HG02870 (cell line): ENCODE measurements around the gene KLHL40.
A peak's percentile ranks its signal among the peaks of the same experiment; 100 is the strongest.

Experiments
- ATAC-seq: cut with Tn5 transposase; IDR thresholded peaks from one replicate; pipeline ENCODE4 v1.9.1; 2021; ENCODE audit warnings: mild to moderate bottlenecking, moderate library complexity; ENCODE audit not compliant: unreplicated experiment

KLHL40 gene, protein sequence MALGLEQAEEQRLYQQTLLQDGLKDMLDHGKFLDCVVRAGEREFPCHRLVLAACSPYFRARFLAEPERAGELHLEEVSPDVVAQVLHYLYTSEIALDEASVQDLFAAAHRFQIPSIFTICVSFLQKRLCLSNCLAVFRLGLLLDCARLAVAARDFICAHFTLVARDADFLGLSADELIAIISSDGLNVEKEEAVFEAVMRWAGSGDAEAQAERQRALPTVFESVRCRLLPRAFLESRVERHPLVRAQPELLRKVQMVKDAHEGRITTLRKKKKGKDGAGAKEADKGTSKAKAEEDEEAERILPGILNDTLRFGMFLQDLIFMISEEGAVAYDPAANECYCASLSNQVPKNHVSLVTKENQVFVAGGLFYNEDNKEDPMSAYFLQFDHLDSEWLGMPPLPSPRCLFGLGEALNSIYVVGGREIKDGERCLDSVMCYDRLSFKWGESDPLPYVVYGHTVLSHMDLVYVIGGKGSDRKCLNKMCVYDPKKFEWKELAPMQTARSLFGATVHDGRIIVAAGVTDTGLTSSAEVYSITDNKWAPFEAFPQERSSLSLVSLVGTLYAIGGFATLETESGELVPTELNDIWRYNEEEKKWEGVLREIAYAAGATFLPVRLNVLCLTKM

DNA sequence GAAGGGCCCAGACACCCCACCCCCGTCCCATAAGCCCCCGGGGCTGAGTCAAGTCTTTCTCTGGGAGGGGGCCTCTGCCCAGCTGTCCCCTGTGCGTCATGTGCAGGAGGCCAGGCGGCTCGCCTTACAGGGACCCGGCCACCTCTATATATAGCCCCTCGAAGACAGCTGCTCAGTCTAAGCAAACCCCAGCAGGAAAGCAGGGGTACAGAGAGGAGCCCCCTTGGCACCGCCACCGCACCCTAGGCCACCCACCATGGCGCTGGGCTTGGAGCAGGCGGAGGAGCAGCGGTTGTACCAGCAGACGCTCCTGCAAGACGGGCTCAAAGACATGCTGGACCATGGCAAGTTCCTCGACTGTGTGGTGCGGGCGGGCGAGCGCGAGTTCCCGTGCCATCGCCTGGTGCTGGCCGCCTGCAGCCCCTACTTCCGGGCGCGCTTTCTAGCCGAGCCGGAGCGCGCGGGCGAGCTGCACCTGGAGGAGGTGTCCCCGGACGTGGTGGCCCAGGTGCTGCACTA is at the start of gene KLHL40:
Gene KLHL40, plus strand, starts transcription at position 175 of the 519 bp plus-strand sequence. Its CDS starts 82 bp downstream, at position 257.
- ATAC-seq: no peak

DNA sequence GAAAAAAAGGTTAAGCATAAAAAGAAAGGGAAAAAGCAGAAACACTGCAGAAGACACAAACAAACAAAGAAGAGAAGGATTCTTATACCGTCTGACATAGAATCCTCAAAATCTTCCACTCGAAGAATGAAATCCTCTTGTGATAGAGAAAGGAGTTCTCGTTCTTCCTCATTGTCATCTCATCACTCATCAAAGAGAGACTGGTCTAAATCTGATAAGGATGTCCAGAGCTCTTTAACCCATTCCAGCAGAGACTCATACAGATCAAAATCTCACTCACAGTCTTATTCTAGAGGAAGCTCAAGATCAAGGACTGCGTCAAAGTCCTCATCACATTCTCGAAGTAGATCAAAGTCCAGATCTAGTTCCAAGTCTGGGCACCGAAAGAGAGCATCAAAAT is 48.3 kb upstream of the KLHL40 start:
- ATAC-seq: no peak

DNA sequence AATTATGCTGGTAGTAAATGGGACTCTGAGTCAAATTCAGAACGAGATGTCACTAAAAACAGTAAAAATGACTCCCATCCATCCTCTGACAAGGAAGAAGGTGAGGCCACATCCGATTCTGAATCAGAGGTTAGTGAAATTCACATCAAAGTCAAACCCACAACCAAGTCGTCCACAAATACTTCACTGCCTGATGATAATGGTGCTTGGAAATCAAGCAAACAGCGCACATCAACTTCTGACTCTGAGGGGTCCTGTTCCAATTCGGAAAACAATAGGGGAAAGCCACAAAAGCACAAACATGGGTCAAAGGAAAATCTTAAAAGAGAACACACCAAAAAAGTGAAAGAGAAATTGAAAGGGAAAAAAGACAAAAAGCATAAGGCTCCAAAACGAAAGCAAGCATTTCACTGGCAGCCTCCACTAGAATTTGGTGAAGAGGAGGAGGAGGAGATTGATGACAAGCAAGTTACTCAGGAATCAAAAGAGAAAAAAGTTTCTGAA is 46.9 kb upstream of the KLHL40 start:
- peak; percentile 66 for ATAC-seq

DNA sequence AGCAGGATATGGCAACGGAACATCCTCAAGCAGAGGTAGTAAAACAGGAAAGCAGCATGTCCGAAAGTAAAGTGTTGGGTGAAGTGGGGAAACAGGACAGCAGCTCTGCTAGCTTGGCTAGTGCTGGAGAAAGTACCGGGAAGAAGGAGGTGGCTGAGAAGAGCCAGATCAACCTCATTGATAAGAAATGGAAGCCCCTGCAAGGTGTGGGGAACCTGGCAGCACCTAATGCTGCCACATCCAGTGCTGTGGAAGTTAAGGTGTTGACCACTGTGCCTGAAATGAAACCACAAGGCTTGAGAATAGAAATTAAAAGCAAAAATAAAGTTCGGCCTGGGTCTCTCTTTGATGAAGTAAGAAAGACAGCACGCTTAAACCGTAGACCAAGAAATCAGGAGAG is 46.1 kb upstream of the KLHL40 start:
- no peak for ATAC-seq

DNA sequence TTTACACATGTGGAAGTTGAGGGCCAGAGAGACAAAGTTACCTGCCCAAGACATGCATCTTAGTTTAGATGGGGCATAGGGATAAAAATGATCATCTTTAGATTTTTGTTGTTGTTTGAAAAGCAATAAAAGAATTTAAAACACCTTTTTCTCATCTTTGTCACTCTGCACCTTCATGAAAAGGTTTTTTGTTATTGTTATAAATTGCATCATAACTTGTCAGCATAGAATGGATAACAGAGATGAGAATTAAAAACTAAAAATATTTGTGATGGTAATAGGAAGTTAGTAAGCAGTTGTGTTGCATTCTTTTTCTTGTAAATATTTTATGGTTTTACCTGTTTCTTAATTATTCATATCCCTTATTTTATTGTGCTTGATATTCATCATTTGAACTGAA is 45.2 kb upstream of the KLHL40 start:
- no peak for ATAC-seq

DNA sequence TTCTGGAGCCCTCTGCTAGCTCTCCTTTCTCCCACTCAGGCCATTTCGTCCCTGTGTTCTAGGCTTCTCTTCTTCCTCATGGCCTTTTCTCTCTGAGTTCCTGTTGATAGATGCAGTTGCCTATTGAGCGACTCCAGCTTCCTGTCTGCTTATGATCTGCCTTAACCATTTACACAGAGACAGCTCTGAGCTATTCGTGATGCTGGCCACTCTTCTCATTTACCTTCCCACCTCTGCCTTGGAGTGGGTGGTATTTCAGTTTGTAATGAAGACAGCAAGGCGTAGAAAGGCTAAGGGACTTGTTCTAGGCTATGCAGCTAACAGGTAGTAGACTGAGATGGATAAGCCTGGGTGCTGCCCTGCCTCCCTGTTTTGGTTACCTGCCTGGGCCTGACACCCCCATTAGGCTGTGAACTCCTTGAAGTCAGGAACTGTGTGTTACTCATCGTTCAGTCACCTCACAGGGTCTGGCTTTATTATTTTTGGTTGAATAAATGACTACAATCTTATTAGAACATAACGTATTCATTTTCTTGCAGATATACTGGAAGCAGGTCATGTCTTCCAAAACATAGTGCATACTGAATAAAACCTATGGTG is 44.5 kb upstream of the KLHL40 start:
- ATAC-seq: no peak

DNA sequence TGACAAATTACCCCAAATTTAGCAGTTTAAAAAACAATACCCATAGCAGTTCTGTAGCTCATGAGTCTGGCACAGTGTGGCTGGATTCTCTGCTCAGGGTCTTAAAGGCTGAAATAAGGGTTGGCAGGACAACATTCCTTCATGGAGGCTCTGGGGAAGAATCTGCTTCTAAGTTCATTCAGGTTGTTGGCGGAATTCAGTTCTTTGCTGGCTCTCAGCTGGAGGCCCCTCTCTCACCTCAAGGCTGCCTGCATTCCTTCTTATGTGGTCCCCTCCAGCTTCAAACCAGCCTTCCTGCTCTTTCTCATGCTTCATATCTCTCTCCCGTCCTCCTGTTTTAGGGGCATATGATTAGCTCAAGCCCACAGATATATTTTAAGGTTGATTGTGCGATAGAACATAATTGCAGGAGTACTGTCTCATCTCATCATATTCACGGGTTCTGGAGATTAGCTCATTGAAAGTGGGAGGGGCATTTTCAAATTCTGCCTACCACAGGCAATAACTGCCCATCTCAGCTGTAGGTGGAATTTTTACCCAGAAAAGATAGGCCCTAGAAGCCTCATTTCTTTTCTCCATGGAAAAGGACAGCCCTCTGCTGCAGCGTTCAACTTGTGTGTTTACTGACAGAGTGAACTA is 37.4 kb upstream of the KLHL40 start:
- ATAC-seq: no peak

DNA sequence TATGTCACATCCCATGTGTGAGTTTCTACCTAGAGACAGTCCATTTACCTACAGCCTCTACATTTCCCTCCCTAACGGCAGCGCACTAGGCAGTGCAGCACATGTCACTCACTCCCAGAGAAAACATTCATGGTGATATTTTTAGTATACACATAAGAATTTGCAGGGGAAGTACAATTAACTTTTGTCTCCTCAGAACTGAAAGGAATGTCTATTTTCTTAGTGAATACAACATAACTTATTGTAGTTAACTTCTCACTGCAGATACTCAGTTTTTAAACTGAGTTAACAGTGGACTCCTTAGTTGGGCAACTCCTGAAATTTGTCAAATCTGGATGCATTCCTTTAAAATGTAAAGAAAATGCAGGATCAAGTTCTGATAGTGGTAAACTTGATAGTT is 36.3 kb upstream of the KLHL40 start:
- no peak for ATAC-seq

DNA sequence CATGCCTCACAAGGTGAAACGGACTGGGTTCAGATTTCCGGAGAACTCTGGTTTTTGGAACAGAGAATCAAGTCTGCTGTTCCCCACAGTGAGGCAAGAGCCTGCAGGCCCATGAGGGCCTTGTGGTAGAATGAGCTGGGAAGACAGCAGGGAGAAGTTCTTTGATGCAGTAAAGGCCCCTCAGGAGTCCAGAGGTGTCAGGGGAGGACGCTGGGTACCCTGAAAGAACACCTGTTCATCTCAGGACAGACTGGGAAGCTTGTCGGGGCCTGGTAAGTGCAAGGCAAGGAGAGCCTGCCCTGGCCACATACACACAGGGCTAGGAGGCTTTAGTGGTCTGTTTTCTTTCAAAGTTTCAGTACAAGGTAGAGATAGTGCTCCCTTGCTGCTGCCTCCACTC is 35.6 kb upstream of the KLHL40 start:
- ATAC-seq: no peak

DNA sequence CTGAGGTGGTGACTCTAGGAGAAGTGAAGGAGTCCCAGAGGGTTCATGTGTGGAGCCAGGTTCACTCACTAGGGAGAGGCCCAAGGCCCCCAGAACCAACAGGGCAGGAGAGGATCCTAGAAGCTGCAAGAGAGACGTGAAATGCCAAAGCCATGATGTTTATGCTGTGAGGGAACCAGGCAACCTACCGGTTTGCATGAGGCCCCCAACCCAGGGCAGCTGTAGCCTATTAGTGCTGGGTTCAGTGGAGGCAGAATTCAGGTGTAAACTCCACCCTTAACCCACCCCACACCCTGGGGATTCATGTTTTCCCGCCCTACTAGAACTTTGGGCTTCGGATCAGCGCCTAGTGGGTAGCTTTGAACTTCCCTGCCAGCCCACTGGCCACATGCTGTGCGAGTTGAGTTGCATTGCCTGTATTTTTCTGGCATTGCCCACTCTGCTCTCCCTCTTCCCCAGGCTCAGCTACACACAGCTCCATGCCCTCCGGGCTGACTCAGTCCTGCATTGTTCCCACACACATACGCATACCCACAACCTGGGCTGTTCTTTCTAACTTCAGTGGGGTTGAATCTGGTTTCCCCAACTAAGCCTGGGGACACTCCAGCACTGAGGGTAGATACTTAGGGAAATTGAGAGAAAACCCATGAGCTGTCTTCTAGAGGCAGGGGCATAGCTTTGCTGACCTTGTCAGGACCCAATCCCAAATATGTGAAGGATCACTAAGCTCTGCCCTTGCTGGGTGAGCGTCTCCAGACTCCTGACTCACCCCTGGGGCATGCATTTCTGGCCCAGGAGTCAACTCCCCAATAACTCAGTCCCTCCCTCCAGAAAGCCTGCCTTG is 33.9 kb upstream of the KLHL40 start:
- ATAC-seq: no peak

DNA sequence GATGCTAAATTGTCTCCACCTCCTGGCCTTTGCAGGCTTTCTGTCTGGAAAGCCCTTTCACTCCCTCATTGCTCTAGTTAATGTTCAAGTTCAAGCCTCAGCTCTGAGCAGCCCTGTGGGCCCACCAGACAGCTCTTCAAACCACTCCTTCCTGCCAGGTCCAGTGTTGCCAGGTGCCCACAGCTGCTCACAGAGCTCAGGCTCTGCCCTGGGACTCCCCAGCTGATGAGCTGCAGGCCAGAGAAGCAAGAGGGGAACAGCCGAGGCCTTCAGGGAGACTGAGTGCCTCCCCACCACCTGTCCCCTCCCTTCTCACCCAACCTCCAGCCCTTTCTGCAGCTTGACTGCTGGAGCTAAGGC is 33.1 kb upstream of the KLHL40 start:
- ATAC-seq: no peak

DNA sequence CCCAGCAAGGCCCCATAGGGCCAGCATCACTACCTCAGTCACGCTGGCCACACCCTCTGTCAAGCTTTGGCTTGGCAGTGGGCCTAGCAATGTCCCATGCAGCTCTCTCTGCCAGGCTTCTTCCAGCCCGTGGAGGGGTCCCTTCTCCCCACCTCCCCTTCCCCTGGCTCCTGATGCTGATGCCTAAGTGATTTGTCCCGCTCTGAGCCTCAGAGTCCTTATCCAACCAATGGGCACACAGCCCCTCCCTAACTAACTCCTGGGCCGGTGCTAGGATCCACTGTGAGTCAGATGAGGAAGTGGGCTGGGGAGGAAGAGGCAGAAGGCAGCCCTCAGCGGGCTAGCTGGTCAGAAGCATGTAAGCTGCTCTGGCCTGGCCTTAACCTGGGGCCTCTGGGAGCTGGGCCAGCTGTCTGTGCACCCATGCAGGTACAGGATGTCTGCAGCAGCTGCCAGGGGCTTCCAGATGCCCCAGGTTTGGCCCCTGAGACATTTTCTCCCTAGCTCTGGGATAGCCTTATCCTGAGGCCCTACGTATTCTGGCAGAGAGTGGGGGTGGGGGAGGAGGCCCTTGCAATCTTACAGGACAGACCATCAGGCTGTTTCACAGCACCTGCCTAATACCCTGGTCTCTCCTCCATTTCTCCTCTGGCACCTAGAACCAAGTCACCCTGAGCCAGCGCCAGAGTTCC is 32.6 kb upstream of the KLHL40 start:
- ATAC-seq: no peak

DNA sequence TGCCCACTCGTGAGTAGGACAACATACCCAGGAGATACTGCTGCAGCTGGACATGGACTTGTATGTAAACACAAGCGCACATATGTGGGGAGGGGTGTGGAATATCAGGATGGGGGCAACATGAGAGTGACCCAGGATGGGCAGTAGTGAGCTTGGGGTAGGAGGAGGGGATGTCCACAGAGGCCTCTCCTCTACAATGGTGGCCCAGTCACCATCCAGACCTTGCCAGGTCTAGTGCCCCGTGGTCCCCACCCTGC is 32.1 kb upstream of the KLHL40 start:
- ATAC-seq: no peak

DNA sequence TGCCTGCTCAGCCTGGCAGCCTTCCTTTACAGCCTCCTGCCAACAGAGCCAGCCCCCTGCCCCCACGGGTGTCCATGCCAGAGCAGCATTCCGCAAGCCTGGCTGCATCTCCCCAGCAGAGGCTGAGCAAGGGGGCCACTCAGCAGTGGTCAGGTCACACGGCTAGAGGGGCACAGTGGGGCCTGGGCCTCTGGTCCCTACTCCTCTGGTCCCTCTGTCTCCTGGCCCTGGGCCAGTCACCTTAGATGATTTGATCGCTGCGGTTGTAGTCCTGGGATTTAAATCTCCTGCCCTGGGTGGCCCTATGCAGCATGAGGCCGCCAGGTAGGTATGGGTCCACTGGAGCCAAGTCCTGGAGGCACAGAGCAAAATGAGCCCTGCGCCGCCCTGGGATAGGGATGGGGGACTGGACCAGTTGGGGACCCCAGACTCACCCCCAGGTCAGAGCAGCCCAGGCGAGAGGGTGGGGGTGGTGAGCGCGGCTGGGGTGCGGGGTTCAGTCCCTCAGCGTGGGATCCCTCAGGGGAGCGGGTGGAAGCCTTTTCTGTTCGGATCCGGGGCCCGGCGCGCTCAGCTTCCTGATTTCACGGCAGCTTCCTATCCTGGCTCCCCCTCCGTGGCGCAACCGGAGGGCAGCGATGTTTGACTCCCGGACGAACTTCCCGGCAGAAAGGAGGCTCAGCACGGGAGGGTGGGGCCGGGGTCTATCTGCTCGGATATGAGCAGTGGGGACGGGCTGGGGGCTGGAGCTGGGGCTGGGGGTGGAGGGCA is 31.6 kb upstream of the KLHL40 start, which contains the start of gene ZBTB47:
Gene ZBTB47, plus strand, starts transcription at position 138 of the 771 bp plus-strand sequence. CDS start 4,659 bp downstream, outside the sequence.
- ATAC-seq: no peak

DNA sequence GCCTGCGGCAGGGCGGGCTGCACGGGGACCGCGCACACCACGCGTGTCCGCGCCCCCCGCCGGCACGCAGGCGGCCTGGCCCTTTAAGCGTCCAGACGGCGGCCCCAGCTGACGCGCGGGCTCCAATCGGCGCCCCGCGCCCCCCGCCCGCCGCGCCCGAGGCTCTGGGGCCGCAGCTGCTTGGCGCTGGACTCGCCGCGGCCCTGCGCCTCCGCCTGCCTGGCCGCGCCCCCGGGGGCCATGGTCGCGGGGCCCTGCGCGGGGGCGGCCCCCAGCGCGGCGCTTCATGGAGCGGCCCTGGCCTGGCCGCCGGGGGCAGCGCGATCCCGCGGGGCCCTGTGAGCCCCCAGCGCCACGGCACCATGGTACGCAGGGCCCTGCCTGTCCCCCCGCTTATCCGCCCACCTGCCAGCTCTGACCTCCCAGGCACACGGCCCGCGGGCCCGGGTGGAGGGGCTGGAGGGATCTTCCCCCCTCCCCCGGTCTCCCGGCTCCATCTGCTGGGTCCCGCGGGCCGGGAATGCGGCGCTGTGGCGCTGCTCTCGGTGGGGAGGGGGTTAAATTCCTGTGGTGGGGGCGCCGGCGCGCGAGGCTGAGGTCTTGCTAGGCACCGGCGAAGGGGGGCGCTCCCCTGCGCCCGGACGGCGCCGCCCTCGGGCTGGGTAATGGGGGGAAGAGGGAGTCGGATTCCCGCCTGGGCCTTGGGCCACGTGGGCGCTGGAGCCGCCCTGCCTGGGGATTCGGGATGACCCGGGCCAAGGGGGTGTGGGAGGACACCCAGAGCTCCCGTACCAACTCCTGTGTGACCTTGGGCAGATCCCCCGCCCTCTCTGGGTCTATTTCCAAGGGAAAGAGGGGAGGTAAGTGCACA is 30.8 kb upstream of the KLHL40 start:
- no peak for ATAC-seq

DNA sequence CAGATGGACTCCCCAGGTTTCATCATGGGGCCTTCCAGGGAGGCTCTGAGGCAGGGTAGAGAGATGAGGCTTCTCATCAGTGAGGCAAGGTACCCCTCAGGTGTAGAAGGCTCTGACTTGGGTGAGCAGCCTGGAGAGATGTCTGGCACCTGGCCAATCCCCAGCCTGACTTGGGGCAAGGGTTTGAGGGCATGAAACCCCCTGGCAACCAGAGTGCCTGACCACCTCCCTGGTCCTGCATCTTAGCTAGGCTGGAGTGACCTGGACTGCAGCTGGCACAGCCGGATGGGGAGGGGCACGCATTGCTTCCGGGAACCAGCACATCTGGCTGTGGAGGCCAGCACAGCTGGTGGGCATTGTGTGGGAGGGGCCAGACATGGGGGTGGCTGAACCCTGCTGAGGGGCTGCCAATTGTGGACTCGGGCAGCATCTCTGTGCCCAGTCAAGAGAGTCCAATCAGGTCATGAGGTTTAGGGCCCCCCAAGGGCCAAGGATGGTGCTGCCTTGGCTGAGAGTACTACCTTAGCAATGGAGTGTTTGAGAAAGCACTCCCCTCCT is 29.9 kb upstream of the KLHL40 start:
- ATAC-seq: no peak

DNA sequence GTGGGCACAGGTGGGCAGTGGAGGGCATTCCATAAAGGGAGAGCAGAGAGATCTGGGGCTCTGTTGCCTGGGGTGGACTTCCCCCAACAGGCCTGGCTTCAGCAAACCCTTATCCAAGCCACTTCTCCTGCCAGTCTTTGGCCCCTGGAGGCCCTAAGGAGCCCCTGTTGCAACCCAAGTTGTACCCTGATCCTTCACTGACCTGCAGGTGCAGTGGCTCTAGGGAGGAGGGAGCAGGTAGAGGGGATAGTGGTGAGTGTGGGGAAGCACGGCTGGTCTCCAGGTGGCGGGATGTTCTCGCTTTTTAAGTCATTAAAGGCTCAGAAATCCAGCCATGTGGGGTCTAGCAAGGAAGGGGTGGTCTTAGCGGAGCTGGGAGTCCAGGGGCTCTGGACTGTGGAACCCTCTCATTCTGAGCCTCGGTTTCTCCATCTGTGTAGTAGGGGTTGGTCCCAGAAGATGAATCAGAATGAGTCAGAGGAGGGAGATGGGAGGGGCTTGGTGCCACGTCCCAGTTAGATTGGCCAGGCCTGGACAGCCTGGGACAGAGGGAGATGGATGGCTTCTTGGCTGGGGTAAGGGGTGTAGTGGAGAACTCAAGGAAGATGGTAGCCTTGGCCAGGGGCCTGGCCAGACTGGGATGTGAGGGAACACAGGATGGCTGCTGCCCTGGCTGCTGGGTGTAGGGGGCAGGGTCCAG is 29.2 kb upstream of the KLHL40 start:
- no peak for ATAC-seq
